ENCODE data around the gene CD1C. TPM values are rescaled to one million over a fixed set of nuclear protein-coding genes. Genes with fewer than 3 reads are reported as not detected.
A peak's percentile ranks its signal among the peaks of the same experiment; 100 is the strongest.

The CD1C gene
- total and polyA plus RNA-seq, 10 of the 15 experiments (the other 5 are each of a cell fraction or from before 2014, with no cell fraction given), result 0.82 to 19.0 (median 9.2) TPM

- no peak for TF ChIP-seq FOS (IDR thresholded peaks at IDR 0.05; ENCODE audit: borderline replicate concordance, extremely low read depth, insufficient read length)
- TF ChIP-seq IRF4 (IDR thresholded peaks at IDR 0.05; ENCODE audit: low read depth, low read length), result peak; percentile 69
- TF ChIP-seq BCL11A (IDR thresholded peaks at IDR 0.05; ENCODE audit: low read depth, low read length), result peak; percentile 82; the same call in 1 of the 2 replicates
- peak; percentile 49; the same call in 1 of the 2 replicates for TF ChIP-seq MEF2A (IDR thresholded peaks at IDR 0.05; ENCODE audit: insufficient read depth, low read depth, low read length)
- no peak for TF ChIP-seq ZZZ3 (IDR thresholded peaks at IDR 0.05; ENCODE audit: control insufficient read depth, insufficient read length, low read depth)
- TF ChIP-seq RAD51 (IDR thresholded peaks at IDR 0.05), result peak; percentile 94
- TF ChIP-seq GATAD2B (conservative IDR thresholded peaks at IDR 0.05; ENCODE audit: low read depth), result peak; percentile 89
- 0 out of 4 replicates have a peak, but pooled peaks of 1 of the 2 experiments have one; percentile 43 for TF ChIP-seq SRF (IDR thresholded peaks at IDR 0.05; ENCODE audit: low read depth in 2 of 2, low read length in 2 of 2)
- peak; percentile 87 for TF ChIP-seq SPI1 (IDR thresholded peaks at IDR 0.05; ENCODE audit: borderline replicate concordance, insufficient read depth, low read depth, low read length)
- TF ChIP-seq ETV6 (conservative IDR thresholded peaks at IDR 0.05 in 1 of 2, IDR thresholded peaks at IDR 0.05 in 1 of 2; ENCODE audit: borderline replicate concordance in 1 of 2, low read depth in 1 of 2), result peak in 1 of 2 experiments; percentile 99; a peak in 2 of 4 replicates
- no peak for TF ChIP-seq MXI1 (IDR thresholded peaks at IDR 0.05; ENCODE audit: low read depth, low read length)
- TF ChIP-seq, protein P1, sequence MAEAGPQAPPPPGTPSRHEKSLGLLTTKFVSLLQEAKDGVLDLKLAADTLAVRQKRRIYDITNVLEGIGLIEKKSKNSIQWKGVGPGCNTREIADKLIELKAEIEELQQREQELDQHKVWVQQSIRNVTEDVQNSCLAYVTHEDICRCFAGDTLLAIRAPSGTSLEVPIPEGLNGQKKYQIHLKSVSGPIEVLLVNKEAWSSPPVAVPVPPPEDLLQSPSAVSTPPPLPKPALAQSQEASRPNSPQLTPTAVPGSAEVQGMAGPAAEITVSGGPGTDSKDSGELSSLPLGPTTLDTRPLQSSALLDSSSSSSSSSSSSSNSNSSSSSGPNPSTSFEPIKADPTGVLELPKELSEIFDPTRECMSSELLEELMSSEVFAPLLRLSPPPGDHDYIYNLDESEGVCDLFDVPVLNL (IDR thresholded peaks at IDR 0.05; ENCODE audit: low read depth, low read length), result no peak
- no peak; the same call in 1 of the 2 replicates for TF ChIP-seq MTA3 (IDR thresholded peaks at IDR 0.05; ENCODE audit: borderline replicate concordance, low read length)
- peak; percentile 90 to 91 for TF ChIP-seq BHLHE40 (IDR thresholded peaks at IDR 0.05; ENCODE audit: borderline replicate concordance in 1 of 2, low read depth in 2 of 2, low read length in 1 of 2)
- 0 out of 2 replicates have a peak, but pooled peaks have one; percentile 26 for TF ChIP-seq RB1 (IDR thresholded peaks at IDR 0.05; ENCODE audit: borderline replicate concordance)
- peak; percentile 90 for TF ChIP-seq PAX5 (IDR thresholded peaks at IDR 0.05; ENCODE audit: borderline replicate concordance, low read depth, low read length)
- TF ChIP-seq, protein P2, sequence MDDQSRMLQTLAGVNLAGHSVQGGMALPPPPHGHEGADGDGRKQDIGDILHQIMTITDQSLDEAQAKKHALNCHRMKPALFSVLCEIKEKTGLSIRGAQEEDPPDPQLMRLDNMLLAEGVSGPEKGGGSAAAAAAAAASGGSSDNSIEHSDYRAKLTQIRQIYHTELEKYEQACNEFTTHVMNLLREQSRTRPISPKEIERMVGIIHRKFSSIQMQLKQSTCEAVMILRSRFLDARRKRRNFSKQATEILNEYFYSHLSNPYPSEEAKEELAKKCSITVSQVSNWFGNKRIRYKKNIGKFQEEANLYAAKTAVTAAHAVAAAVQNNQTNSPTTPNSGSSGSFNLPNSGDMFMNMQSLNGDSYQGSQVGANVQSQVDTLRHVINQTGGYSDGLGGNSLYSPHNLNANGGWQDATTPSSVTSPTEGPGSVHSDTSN (IDR thresholded peaks at IDR 0.05; ENCODE audit: insufficient replicate concordance, low read depth, low read length), result no peak
- TF ChIP-seq ZNF687 (IDR thresholded peaks at IDR 0.05), result no peak
- TF ChIP-seq YBX1 (IDR thresholded peaks at IDR 0.05), result no peak
- no peak for TF ChIP-seq CEBPB (IDR thresholded peaks at IDR 0.05; ENCODE audit: borderline replicate concordance in 1 of 2, low read depth in 2 of 2, low read length in 2 of 2)
- TF ChIP-seq POLR2A (IDR thresholded peaks at IDR 0.05; ENCODE audit: low read depth, low read length), result peak; percentile 31; the same call in 1 of the 2 replicates
- peak; percentile 67; the same call in 1 of the 2 replicates for TF ChIP-seq ZNF24 (IDR thresholded peaks at IDR 0.05)
- TF ChIP-seq PAX8 (IDR thresholded peaks at IDR 0.05), result no peak
- TF ChIP-seq NRF1 (conservative IDR thresholded peaks at IDR 0.05; ENCODE audit: low read depth, low read length), result no peak
- no peak for TF ChIP-seq SIX5 (IDR thresholded peaks at IDR 0.05; ENCODE audit: low read depth, low read length, severe bottlenecking)
Observed at GRCh38 chr1:158285756-158286241, 3.9 kb upstream of the CD1C start (continued).

All from GM12878 (cell line).